Uterus (tissue), 4 donors: ENCODE results near the gene FAM184B. TPM values are rescaled to one million over a fixed set of nuclear protein-coding genes. Genes with fewer than 3 reads are reported as not detected.
A peak's percentile ranks its signal among the peaks of the same experiment; 100 is the strongest.

Experiments used
- DNase-seq, 2 donors: peaks; one replicate each; pipeline ENCODE4 v3.0.0-alpha.2; 2019 to 2020
- H3K27ac ChIP-seq, 2 donors: fragments of 200-600 bp; sonication (generic); 1 replicate in 1 of 2; 2 replicates in 1 of 2; pipeline ENCODE4 v1.5.1; 2016 to 2018
- H3K27me3 ChIP-seq, 2 donors: fragments of 200-600 bp; sonication (generic); one replicate each; pipeline ENCODE4 v1.5.1; 2018 to 2019; ENCODE audit warnings: control low read depth in 1 of 2
- H3K36me3 ChIP-seq, 2 donors: fragments of 200-600 bp; sonication (generic); one replicate each; pipeline ENCODE4 v1.5.1; 2019; ENCODE audit warnings: control low read depth in 1 of 2
- H3K4me1 ChIP-seq, 2 donors: fragments of 200-600 bp; sonication (generic); one replicate each; pipeline ENCODE4 v1.5.1; 2018 to 2019; ENCODE audit warnings: control low read depth in 1 of 2
- H3K4me3 ChIP-seq, 2 donors: fragments of 200-600 bp; sonication (generic); 1 replicate in 1 of 2; 2 replicates in 1 of 2; pipeline ENCODE4 v1.5.1; 2018 to 2019; ENCODE audit warnings: mild to moderate bottlenecking in 1 of 2
- H3K9me3 ChIP-seq, 2 donors: fragments of 200-600 bp; sonication (generic); one replicate each; pipeline ENCODE4 v1.5.1; 2019; ENCODE audit warnings: control low read depth in 1 of 2
- CTCF ChIP-seq, 4 experiments: fragments of 200-600 bp in 2 of 4; fragments of 450-650 bp in 2 of 4; sonication (generic) in 2 of 4; IDR thresholded peaks; one replicate each; pipeline ENCODE4 v1.5.1; 2016 to 2019; ENCODE audit warnings: antibody characterized with exemption in 4 of 4, mild to moderate bottlenecking in 2 of 4, moderate library complexity in 1 of 4
- POLR2A ChIP-seq, 2 donors: fragments of 450-650 bp; IDR thresholded peaks; one replicate each; pipeline ENCODE4 v1.6.1; 2016; ENCODE audit warnings: antibody characterized with exemption in 2 of 2, mild to moderate bottlenecking in 1 of 2, moderate library complexity in 1 of 2
- intact Hi-C: fragments of 100-400 bp; cut with DNase I; formaldehyde crosslinking; loops from one replicate; pipeline ENCODE4 v1.15.1; 2023; ENCODE audit warnings: low total_unique reads
- total RNA-seq, 4 donors: library from RNA; depleted of rRNA in 3 of 4; stranded (reverse); fragments of >200 nt in 3 of 4; gene quantifications; one replicate each; pipeline versions ENCODE4 v1.1.0 to v1.2.4, GENCODE V29; 2014 to 2023
- donor health status: DM: yes; HTN: yes; CAD: no.

FAM184B gene
- total RNA-seq, 4 donors from 2014 or later: 0.07 TPM; not detected in 3

GRCh38 chr4:17583941-17584340, 197.5 kb downstream of the FAM184B start:
- H3K36me3 ChIP-seq: no peaks in the 10 kb centered on the region
- DNase-seq: no peak
- intact Hi-C loops: no loop called here
- TF ChIP-seq POLR2A (IDR thresholded peaks at IDR 0.05) (no peak), CTCF (IDR thresholded peaks at IDR 0.05) (no peak)
- no peaks in the 10 kb centered on the region for H3K27me3 ChIP-seq
- no peaks in the 10 kb centered on the region for H3K9me3 ChIP-seq
- H3K4me1 ChIP-seq: no peaks in the 10 kb centered on the region
- no peak overlapping the region for H3K27ac ChIP-seq
- H3K4me3 ChIP-seq: no peak overlapping the region

GRCh38 chr4:17583276-17583675, 198.1 kb downstream of the FAM184B start:
- Histone ChIP-seq H3K27me3 (no peaks in the 10 kb centered on the region), H3K36me3 (no peaks in the 10 kb centered on the region), H3K4me1 (no peaks in the 10 kb centered on the region), H3K4me3 (no peak overlapping the region), H3K9me3 (no peaks in the 10 kb centered on the region), H3K27ac (no peak overlapping the region)
- no peak for DNase-seq
- intact Hi-C loops: no loop called here
- TF ChIP-seq CTCF (IDR thresholded peaks at IDR 0.05) (no peak), POLR2A (IDR thresholded peaks at IDR 0.05) (no peak)

GRCh38 chr4:17580969-17581368, 200.5 kb downstream of the FAM184B start:
- Histone ChIP-seq H3K27me3 (no peaks in the 10 kb centered on the region), H3K4me3 (no peak overlapping the region), H3K36me3 (no peaks in the 10 kb centered on the region), H3K27ac (peak overlapping the region in 1 of 2 donors; percentile 71), H3K4me1 (no peaks in the 10 kb centered on the region), H3K9me3 (no peaks in the 10 kb centered on the region)
- intact Hi-C loops: no loop called here
- TF ChIP-seq CTCF (IDR thresholded peaks at IDR 0.05): no peak
- no peak for TF ChIP-seq POLR2A (IDR thresholded peaks at IDR 0.05)
- no peak for DNase-seq

Other genes with a start within 250 kb of the FAM184B start
- gene LAP3, start 204.4 kb downstream of the FAM184B start, total RNA-seq: 10 to 100 TPM; 10.9 to 87.1 (median 50.8) TPM
- gene MED28, start 167.0 kb downstream of the FAM184B start, total RNA-seq: 10 to 100 TPM; 22.0 to 64.9 (median 28.7) TPM
- gene DCAF16, start 29.1 kb upstream of the FAM184B start, total RNA-seq: 10 to 100 TPM; 25.6 to 65.9 (median 55.2) TPM
- 10 to 100 TPM in 1 of 4 donors, 1 to 10 TPM in 1, not detected in 2; 2.9 to 36.2 TPM for gene NCAPG, start 29.4 kb upstream of the FAM184B start, total RNA-seq
- 10 to 100 TPM; 14.1 to 66.7 (median 23.1) TPM for gene LCORL, start 240.1 kb upstream of the FAM184B start, total RNA-seq